Hair follicle dermal papilla cell (primary cell): Measurements from ENCODE around the gene POU2AF1. TPM values are rescaled to one million over a fixed set of nuclear protein-coding genes. Genes with fewer than 3 reads are reported as not detected.

Source experiments
- small RNA-seq: library from RNA; depleted of rRNA; stranded (forward); fragments of <200 nt; gene quantifications from one replicate; pipeline ENCODE3, GENCODE V24; 2012
- total RNA-seq: library from RNA; depleted of rRNA; stranded (reverse); fragments of >200 nt; gene quantifications from 2 replicates; pipeline ENCODE4 v1.2.3, GENCODE V29; 2012

Gene POU2AF1, protein sequence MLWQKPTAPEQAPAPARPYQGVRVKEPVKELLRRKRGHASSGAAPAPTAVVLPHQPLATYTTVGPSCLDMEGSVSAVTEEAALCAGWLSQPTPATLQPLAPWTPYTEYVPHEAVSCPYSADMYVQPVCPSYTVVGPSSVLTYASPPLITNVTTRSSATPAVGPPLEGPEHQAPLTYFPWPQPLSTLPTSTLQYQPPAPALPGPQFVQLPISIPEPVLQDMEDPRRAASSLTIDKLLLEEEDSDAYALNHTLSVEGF
- total RNA-seq, result under 0.01 TPM in 1 of 2 replicates, not detected in the other

GRCh38 chr11:111378861-111379601 is at the start of gene POU2AF1:
Gene POU2AF1 (minus strand): TSS chr11:111379275. CDS start chr11:111379177, 98 bp downstream.

Small RNA genes within 50 kb of the gene (small RNA-seq; reads per million reads assigned to genes)
- gene MIR4491 (not detected), gene RNU2-60P (1.3 reads per million, percentile 29 among the genes with 10 or more reads in this experiment)

Other genes starting within 250 kb of the POU2AF1 start
- gene POU2AF2, start 133.6 kb downstream of the POU2AF1 start, total RNA-seq, result not detected in 2 replicates
- not detected in 2 replicates for gene POU2AF3, start 80.7 kb downstream of the POU2AF1 start, total RNA-seq
- 0.24 and 0.32 TPM in 2 replicates for gene BTG4, start 133.1 kb upstream of the POU2AF1 start, total RNA-seq
- gene HOATZ, start 135.5 kb upstream of the POU2AF1 start, total RNA-seq, result not detected in 2 replicates
- 157 and 170 TPM in 2 replicates for gene LAYN, start 161.4 kb upstream of the POU2AF1 start, total RNA-seq
- gene SIK2, start 223.2 kb upstream of the POU2AF1 start, total RNA-seq, result 15.9 and 16.6 TPM in 2 replicates